Neuronal stem cell (in vitro differentiated cells): Measurements from ENCODE around the gene COG3.
"Not testable (repeated sequence)": the region's sequence is repeated elsewhere in the genome, so short reads cannot be mapped to it uniquely, and the experiment has no call there.

ENCODE experiments used
- DNase-seq: peaks from one replicate; pipeline ENCODE4 v3.0.0-alpha.2; 2013; ENCODE audit warnings: low spot score
- H2AFZ ChIP-seq: one replicate; pipeline ENCODE4 v1.6.1; 2013; ENCODE audit warnings: mild to moderate bottlenecking, low read length, inconsistent platforms
- H2AK5ac ChIP-seq: 2 replicates; pipeline ENCODE4 v1.6.1; 2013; ENCODE audit warnings: low read depth, mild to moderate bottlenecking, inconsistent platforms, low read length, moderate library complexity, mixed read lengths
- H2BK120ac ChIP-seq: 2 replicates; pipeline ENCODE4 v1.6.1; 2013; ENCODE audit warnings: low read depth, mild to moderate bottlenecking, inconsistent platforms, low read length, moderate library complexity, mixed read lengths
- H2BK12ac ChIP-seq: one replicate; pipeline ENCODE4 v1.6.1; 2013; ENCODE audit warnings: low read length, inconsistent platforms
- H2BK15ac ChIP-seq: 2 replicates; pipeline ENCODE4 v1.6.1; 2013; ENCODE audit warnings: mild to moderate bottlenecking, low read length, inconsistent platforms, mixed read lengths
- H2BK5ac ChIP-seq: one replicate; pipeline ENCODE4 v1.6.1; 2013; ENCODE audit warnings: inconsistent platforms, mild to moderate bottlenecking, low read length, moderate library complexity
- H3K14ac ChIP-seq: one replicate; pipeline ENCODE4 v1.6.1; 2013; ENCODE audit warnings: low read length, inconsistent platforms
- H3K18ac ChIP-seq: 2 replicates; pipeline ENCODE4 v1.6.1; 2013; ENCODE audit warnings: low read length, inconsistent platforms
- H3K23ac ChIP-seq: 2 replicates; pipeline ENCODE4 v1.6.1; 2013; ENCODE audit warnings: low read depth, mild to moderate bottlenecking, mixed read lengths, low read length, inconsistent platforms; ENCODE audit not compliant: poor library complexity
- H3K27ac ChIP-seq: replicated peaks from 3 replicates; pipeline ENCODE4 v1.5.1; 2013; ENCODE audit warnings: low read length, inconsistent platforms
- H3K27me3 ChIP-seq, 3 experiments: 2 replicates each; pipeline ENCODE4 v1.6.1; 2013; ENCODE audit warnings: low read length in 3 of 3, mild to moderate bottlenecking in 2 of 3, inconsistent platforms in 1 of 3, low read depth in 1 of 3, mixed read lengths in 1 of 3, moderate library complexity in 1 of 3; ENCODE audit not compliant: control insufficient read depth in 3 of 3, insufficient read depth in 3 of 3
- H3K36me3 ChIP-seq, 2 donors: replicated peaks in 1 of 2; 2 replicates each; pipeline ENCODE4 v1.6.1; 2013; ENCODE audit warnings: low read length in 2 of 2; ENCODE audit not compliant: control insufficient read depth in 2 of 2, insufficient read depth in 2 of 2
- H3K4ac ChIP-seq: 2 replicates; pipeline ENCODE4 v1.6.1; 2013; ENCODE audit warnings: inconsistent platforms, mild to moderate bottlenecking, low read length, moderate library complexity
- H3K4me1 ChIP-seq, 2 donors: 1 replicate in 1 of 2; 2 replicates in 1 of 2; pipeline ENCODE4 v1.6.1; 2013; ENCODE audit warnings: low read length in 2 of 2, low read depth in 1 of 2; ENCODE audit not compliant: control insufficient read depth in 2 of 2, insufficient read depth in 1 of 2
- H3K4me2 ChIP-seq: one replicate; pipeline ENCODE4 v1.6.1; 2013; ENCODE audit warnings: mild to moderate bottlenecking, low read length, inconsistent platforms; ENCODE audit not compliant: insufficient read depth, poor library complexity, severe bottlenecking
- H3K4me3 ChIP-seq, 2 donors: 2 replicates each; pipeline ENCODE4 v1.5.1; 2013; ENCODE audit warnings: low read length in 2 of 2, mild to moderate bottlenecking in 2 of 2, inconsistent platforms in 1 of 2, moderate library complexity in 1 of 2
- H3K79me1 ChIP-seq: one replicate; pipeline ENCODE4 v1.6.1; 2013; ENCODE audit warnings: low read depth, mild to moderate bottlenecking, inconsistent platforms, low read length, moderate library complexity
- H3K9ac ChIP-seq: one replicate; pipeline ENCODE4 v1.6.1; 2013; ENCODE audit warnings: mild to moderate bottlenecking, low read depth, low read length, inconsistent platforms; ENCODE audit not compliant: poor library complexity
- H3K9me3 ChIP-seq, 2 donors: replicated peaks in 1 of 2; 2 replicates each; pipeline versions ENCODE3 to v1.6.1; 2013; ENCODE audit warnings: low read length in 2 of 2, mild to moderate bottlenecking in 2 of 2, inconsistent platforms in 1 of 2, low read depth in 1 of 2, mixed read lengths in 1 of 2, moderate library complexity in 1 of 2; ENCODE audit not compliant: control insufficient read depth in 2 of 2, insufficient read depth in 1 of 2
- H4K8ac ChIP-seq: one replicate; pipeline ENCODE4 v1.6.1; 2013; ENCODE audit warnings: low read depth, mild to moderate bottlenecking, inconsistent platforms, low read length, moderate library complexity
- H4K91ac ChIP-seq: one replicate; pipeline ENCODE4 v1.6.1; 2013; ENCODE audit warnings: low read length, low read depth, mild to moderate bottlenecking, inconsistent platforms; ENCODE audit not compliant: poor library complexity
- WGBS, 2 donors: extraction: QIAGEN DNeasy Blood & Tissue Kit; methylation state at CpG; one replicate each; pipeline ENCODE4 v1.1.7; 2013; ENCODE audit warnings: missing lambda C conversion rate in 2 of 2, mixed read lengths in 1 of 2; ENCODE audit not compliant: insufficient read length in 2 of 2, insufficient replicate concordance in 1 of 2; ENCODE audit errors: extremely low coverage in 2 of 2; 5-methylcytosine and 5-hydroxymethylcytosine counted together

The COG3 gene

GRCh38 chr13:45417790-45418534 lies 46.8 kb upstream of the COG3 start, which contains the start of gene SLC25A30:
Gene SLC25A30, minus strand, starts transcription at chr13:45418373. Its CDS starts 6,948 bp downstream, at chr13:45411425.
- no peak within 1 kb of the TSS for H4K8ac ChIP-seq
- no peak within 1 kb of the TSS for H2BK120ac ChIP-seq
- DNase-seq, result peak; percentile 82
- no peak within 1 kb of the TSS for H2BK5ac ChIP-seq
- H3K36me3 ChIP-seq, result no peaks in the 10 kb centered on the region
- peak within 1 kb of the TSS; percentile 97 for H3K18ac ChIP-seq
- H3K4me1 ChIP-seq, result no peaks in the 10 kb centered on the region
- H2AFZ ChIP-seq, result peak within 1 kb of the TSS; percentile 96
- H2BK15ac ChIP-seq, result peak within 1 kb of the TSS; percentile 70
- peak within 1 kb of the TSS; percentile 11 for H3K14ac ChIP-seq
- peaks cover 1% of the 10 kb centered on the region for H3K79me1 ChIP-seq
- H3K4ac ChIP-seq, result no peak within 1 kb of the TSS
- peak within 1 kb of the TSS; percentile 90 for H3K9ac ChIP-seq
- peak within 1 kb of the TSS; percentile 58 for H3K27ac ChIP-seq
- H2BK12ac ChIP-seq, result no peak within 1 kb of the TSS
- H3K27me3 ChIP-seq, result peaks cover 0 to 2% (median 2%) of the 10 kb centered on the region in 3 experiments
- H3K23ac ChIP-seq, result no peak within 1 kb of the TSS
- peak within 1 kb of the TSS; percentile 61 to 85 for H3K4me3 ChIP-seq
- H3K9me3 ChIP-seq, result no peaks in the 10 kb centered on the region
- H4K91ac ChIP-seq, result no peak within 1 kb of the TSS
- no CpG with 5 or more reads among the region's 64 CpGs for WGBS, 2 donors
- H3K4me2 ChIP-seq, result peak within 1 kb of the TSS; percentile 82
- H2AK5ac ChIP-seq, result no peak within 1 kb of the TSS

DNA sequence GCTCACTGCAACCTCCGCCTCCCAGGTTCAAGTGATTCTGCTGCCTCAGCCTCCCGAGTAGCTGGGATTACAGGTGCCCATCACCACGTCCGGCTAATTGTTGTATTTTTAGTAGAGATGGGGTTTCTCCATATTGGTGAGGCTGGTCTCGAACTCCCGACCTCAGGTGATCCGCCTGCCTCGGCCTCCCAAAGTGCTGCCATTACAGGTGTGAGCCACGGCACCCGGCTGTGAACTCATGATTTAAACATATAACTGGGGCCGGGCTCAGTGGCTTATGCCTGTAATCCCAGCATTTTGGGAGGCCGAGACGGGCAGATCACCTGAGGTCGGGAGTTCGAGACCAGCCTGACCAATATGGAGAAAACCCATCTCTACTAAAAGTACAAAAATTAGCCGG lies 45.4 kb upstream of the COG3 start:
- H2BK5ac ChIP-seq, H3K27ac ChIP-seq, H2BK15ac ChIP-seq, H3K4me1 ChIP-seq, H2BK12ac ChIP-seq, H3K18ac ChIP-seq, H4K8ac ChIP-seq, H3K36me3 ChIP-seq, H3K4me3 ChIP-seq, H3K9ac ChIP-seq, DNase-seq, H3K4ac ChIP-seq, H3K4me2 ChIP-seq, H3K27me3 ChIP-seq, H3K23ac ChIP-seq, H2AFZ ChIP-seq, H3K14ac ChIP-seq, H3K9me3 ChIP-seq, H2AK5ac ChIP-seq, H4K91ac ChIP-seq, H2BK120ac ChIP-seq, H3K79me1 ChIP-seq: not testable (repeated sequence)
- no CpG with 5 or more reads among the region's 16 CpGs for WGBS, 2 donors

- peaks cover 0 to 2% (median 2%) of the 10 kb centered on the region in 3 experiments for H3K27me3 ChIP-seq
- H3K36me3 ChIP-seq, result no peaks in the 10 kb centered on the region
- no peak for DNase-seq
- H2BK15ac ChIP-seq, result no peak overlapping the region
- no peak overlapping the region for H4K8ac ChIP-seq
- no peaks in the 10 kb centered on the region for H3K9me3 ChIP-seq
- H3K9ac ChIP-seq, result no peak overlapping the region
- H3K4me2 ChIP-seq, result no peak overlapping the region
- no peak overlapping the region for H3K27ac ChIP-seq
- H3K23ac ChIP-seq, result no peak overlapping the region
- H3K14ac ChIP-seq, result no peak overlapping the region
- H2BK12ac ChIP-seq, result no peak overlapping the region
- H3K79me1 ChIP-seq, result peaks cover 1% of the 10 kb centered on the region
- no peak overlapping the region for H2BK120ac ChIP-seq
- no CpG with 5 or more reads among the region's 1 CpG for WGBS, 2 donors
- H2AFZ ChIP-seq, result no peak overlapping the region
- no peaks in the 10 kb centered on the region for H3K4me1 ChIP-seq
- H2AK5ac ChIP-seq, result no peak overlapping the region
- no peak overlapping the region for H3K4me3 ChIP-seq
- H3K18ac ChIP-seq, result no peak overlapping the region
- no peak overlapping the region for H4K91ac ChIP-seq
- H2BK5ac ChIP-seq, result no peak overlapping the region
- H3K4ac ChIP-seq, result no peak overlapping the region
Observed at GRCh38 chr13:45419945-45420344, 44.8 kb upstream of the COG3 start.

- H2AK5ac ChIP-seq, result no peak overlapping the region
- H2BK5ac ChIP-seq, result no peak overlapping the region
- no peak overlapping the region for H3K4me2 ChIP-seq
- no peaks in the 10 kb centered on the region for H3K9me3 ChIP-seq
- no peak overlapping the region for H4K91ac ChIP-seq
- H2BK12ac ChIP-seq, result no peak overlapping the region
- no peak overlapping the region for H2BK15ac ChIP-seq
- no peak overlapping the region for H3K18ac ChIP-seq
- H3K23ac ChIP-seq, result no peak overlapping the region
- H2AFZ ChIP-seq, result peak overlapping the region; percentile 1
- WGBS, 2 donors, result no CpG with 5 or more reads among the region's 3 CpGs
- H3K4me3 ChIP-seq, result no peak overlapping the region
- H3K27me3 ChIP-seq, result peaks cover 0 to 2% (median 0%) of the 10 kb centered on the region in 3 experiments
- H3K4ac ChIP-seq, result no peak overlapping the region
- no peak overlapping the region for H3K9ac ChIP-seq
- DNase-seq, result no peak
- H4K8ac ChIP-seq, result no peak overlapping the region
- H3K14ac ChIP-seq, result no peak overlapping the region
- H3K79me1 ChIP-seq, result no peaks in the 10 kb centered on the region
- H3K36me3 ChIP-seq, result no peaks in the 10 kb centered on the region
- H3K27ac ChIP-seq, result no peak overlapping the region
- no peaks in the 10 kb centered on the region for H3K4me1 ChIP-seq
- H2BK120ac ChIP-seq, result no peak overlapping the region
Observed at GRCh38 chr13:45422731-45423292, 41.9 kb upstream of the COG3 start.
